ENCODE results near the gene TUT4.
"Not testable (repeated sequence)": the region's sequence is repeated elsewhere in the genome, so short reads cannot be mapped to it uniquely, and the experiment has no call there.

The TUT4 gene, protein sequence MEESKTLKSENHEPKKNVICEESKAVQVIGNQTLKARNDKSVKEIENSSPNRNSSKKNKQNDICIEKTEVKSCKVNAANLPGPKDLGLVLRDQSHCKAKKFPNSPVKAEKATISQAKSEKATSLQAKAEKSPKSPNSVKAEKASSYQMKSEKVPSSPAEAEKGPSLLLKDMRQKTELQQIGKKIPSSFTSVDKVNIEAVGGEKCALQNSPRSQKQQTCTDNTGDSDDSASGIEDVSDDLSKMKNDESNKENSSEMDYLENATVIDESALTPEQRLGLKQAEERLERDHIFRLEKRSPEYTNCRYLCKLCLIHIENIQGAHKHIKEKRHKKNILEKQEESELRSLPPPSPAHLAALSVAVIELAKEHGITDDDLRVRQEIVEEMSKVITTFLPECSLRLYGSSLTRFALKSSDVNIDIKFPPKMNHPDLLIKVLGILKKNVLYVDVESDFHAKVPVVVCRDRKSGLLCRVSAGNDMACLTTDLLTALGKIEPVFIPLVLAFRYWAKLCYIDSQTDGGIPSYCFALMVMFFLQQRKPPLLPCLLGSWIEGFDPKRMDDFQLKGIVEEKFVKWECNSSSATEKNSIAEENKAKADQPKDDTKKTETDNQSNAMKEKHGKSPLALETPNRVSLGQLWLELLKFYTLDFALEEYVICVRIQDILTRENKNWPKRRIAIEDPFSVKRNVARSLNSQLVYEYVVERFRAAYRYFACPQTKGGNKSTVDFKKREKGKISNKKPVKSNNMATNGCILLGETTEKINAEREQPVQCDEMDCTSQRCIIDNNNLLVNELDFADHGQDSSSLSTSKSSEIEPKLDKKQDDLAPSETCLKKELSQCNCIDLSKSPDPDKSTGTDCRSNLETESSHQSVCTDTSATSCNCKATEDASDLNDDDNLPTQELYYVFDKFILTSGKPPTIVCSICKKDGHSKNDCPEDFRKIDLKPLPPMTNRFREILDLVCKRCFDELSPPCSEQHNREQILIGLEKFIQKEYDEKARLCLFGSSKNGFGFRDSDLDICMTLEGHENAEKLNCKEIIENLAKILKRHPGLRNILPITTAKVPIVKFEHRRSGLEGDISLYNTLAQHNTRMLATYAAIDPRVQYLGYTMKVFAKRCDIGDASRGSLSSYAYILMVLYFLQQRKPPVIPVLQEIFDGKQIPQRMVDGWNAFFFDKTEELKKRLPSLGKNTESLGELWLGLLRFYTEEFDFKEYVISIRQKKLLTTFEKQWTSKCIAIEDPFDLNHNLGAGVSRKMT (N-terminal part only)

GRCh38 chr1:52552505-52553361, at the start of gene TUT4:
Gene TUT4 (minus strand): TSS chr1:52553092. CDS start chr1:52526280, 26,812 bp downstream.
- DNase-seq, result peak; percentile 60

GRCh38 chr1:52601991-52602855, 49.3 kb upstream of the TUT4 start, which contains the start of gene GPX7:
Gene GPX7 (plus strand): TSS chr1:52602371. CDS start chr1:52602410, 39 bp downstream.
- peak; percentile 23 for DNase-seq

- DNase-seq, result no peak
Measured at GRCh38 chr1:52601519-52601918, 48.6 kb upstream of the TUT4 start.

DNA sequence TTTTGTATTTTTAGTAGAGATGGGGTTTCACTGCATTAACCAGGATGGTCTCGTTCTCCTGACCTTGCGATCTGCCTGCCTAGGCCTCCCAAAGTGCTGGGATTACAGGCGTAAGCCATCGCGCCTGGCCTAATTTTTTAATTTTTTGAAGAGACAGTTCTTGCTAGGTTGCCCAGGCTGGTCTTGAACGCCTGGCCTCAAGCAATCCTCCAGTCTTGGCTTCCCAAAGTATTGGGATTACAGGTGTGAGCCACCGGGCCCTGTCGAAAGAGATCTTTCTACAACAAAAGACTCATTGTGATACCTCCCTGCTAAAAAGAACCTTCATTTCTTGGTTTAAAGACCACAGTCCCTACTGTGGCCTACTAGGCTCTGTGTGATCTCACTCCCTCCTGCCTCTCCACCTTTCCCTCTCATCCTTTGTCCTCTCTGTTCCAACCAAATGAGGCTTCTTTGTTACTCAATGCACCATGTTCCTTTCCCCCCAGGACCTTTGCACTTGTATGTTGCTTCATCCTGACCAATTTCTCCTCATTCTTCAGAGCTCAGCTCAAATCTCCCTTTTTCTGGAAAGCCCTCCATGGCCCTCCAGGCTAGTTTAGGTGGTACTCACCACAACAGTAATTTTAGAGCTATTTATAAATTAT, 47.8 kb upstream of the TUT4 start:
- no peak for DNase-seq

DNA sequence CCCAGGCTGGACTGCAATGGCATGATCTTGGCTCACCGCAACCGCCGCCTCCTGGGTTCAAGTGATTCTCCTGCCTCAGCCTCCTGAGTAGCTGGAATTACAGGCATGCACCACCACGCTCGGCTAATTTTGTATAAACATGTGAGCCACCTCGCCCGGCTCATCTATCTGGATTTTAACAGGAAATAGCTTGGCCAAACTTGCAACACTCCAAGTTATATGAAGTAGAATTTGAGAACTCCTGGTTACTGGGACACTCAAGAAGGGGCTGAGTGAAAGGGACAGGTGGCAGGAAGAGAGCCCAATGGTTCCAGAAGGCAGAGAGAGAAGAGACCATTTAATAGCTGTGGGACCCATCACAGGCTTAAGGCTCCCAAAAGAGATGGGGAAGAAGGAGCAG, 46.3 kb upstream of the TUT4 start:
- DNase-seq, result no peak

- DNase-seq, result no peak
Measured at GRCh38 chr1:52598729-52599128, 45.8 kb upstream of the TUT4 start.

DNA sequence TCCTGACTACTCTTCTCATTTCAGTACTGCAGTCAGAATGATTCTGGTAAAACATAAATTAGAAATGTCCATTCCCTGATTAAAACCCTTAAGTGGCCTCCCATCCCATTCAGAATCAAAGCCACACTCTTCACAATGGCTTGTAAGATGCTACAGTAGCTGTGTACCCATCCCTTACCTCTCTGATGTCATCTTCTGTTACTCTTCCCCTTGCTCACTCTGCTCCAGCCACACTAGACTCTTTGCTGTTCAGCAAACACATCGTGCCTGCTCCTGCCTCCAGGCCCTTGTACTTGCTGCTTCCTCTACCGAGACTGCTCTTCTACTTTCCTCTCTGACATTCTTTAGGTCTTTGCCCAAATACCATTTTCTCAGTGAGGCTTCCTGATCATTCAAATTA, 45.0 kb upstream of the TUT4 start:
- no peak for DNase-seq

DNA sequence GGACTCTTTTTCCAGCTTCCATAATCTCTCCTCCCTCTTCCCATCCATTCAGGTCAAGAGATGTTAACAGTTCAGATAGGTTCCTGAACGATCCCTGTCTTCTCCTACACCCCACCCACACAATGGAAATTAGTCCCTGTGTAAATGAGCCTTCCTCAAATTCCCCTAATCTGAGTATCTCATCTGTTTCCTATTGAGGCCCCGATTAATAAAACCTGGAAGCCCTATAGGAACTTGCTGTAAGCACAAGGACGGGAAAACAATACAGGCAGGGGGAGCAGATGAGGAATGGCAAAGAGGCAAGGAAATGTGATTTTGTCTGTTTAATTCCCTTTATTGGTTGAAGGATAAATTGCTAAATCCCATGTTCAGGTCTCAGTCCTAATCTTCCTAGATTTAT, 42.2 kb upstream of the TUT4 start:
- DNase-seq, result no peak

- no peak for DNase-seq
Measured at GRCh38 chr1:52593495-52593894, 40.6 kb upstream of the TUT4 start.

DNA sequence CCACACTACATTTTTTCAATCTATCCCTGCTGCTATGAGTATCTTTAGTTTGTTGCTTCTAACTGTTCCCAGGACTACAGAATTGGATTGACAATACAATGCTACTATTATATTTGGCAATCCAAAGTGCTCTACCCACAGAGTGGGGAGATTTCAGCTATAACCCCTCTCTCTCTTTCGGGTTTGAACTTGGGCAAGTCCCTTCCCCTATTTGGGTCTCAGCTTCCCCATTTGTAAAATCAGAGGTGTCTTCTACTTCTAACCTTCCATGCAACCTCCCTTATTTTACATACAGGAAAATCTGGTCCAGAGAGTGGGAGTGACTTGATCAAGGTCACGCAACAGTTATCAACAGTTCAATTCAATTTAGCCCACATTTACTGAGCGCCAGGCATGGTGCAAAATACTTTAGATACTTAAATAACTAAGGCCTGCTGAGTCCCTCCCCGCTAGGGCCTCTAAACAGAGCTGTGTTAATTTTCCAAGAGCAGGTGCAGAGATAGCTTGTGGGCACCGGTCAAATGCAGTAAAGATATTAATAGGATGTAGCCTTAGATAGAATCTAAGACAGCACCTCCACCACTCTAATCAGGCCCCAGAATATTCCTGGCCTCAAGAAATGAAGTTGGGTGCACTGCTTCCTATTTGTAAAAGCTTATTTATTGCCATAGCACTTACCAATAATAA, 39.9 kb upstream of the TUT4 start:
- no peak for DNase-seq

- DNase-seq, result no peak
Measured at GRCh38 chr1:52590266-52590665, 37.4 kb upstream of the TUT4 start.

- DNase-seq, result no peak
Measured at GRCh38 chr1:52588535-52588934, 35.6 kb upstream of the TUT4 start.

GRCh38 chr1:52588027-52588426, 35.1 kb upstream of the TUT4 start:
- DNase-seq, result no peak

GRCh38 chr1:52585474-52585873, 32.6 kb upstream of the TUT4 start:
- DNase-seq, result no peak

- no peak for DNase-seq
Measured at GRCh38 chr1:52582116-52582696, 29.3 kb upstream of the TUT4 start.

- DNase-seq, result no peak
Measured at GRCh38 chr1:52580283-52580682, 27.4 kb upstream of the TUT4 start.

GRCh38 chr1:52579415-52579814, 26.5 kb upstream of the TUT4 start:
- no peak for DNase-seq

GRCh38 chr1:52578066-52578465, 25.2 kb upstream of the TUT4 start:
- not testable (repeated sequence) for DNase-seq

GRCh38 chr1:52576074-52576473, 23.2 kb upstream of the TUT4 start:
- no peak for DNase-seq

GRCh38 chr1:52574594-52574993, 21.7 kb upstream of the TUT4 start:
- no peak for DNase-seq

Measured in NCI-H510A treated with DMSO at 0.1 percent for 48 hours (cell line).